Measurements from ENCODE around the gene ZNF234.
A peak's percentile ranks its signal among the peaks of the same experiment; 100 is the strongest.
"Not testable (repeated sequence)": the region's sequence is repeated elsewhere in the genome, so short reads cannot be mapped to it uniquely, and the experiment has no call there.

The ZNF234 gene

GRCh38 chr19:44141191-44142058 is at the start of gene ZNF234:
Gene ZNF234 (plus strand): TSS chr19:44141554. CDS start chr19:44144633, 3,079 bp downstream.
- peak; percentile 47 to 68 for DNase-seq (ENCODE audit: low read depth in 1 of 2, low spot score in 1 of 2)

DNA sequence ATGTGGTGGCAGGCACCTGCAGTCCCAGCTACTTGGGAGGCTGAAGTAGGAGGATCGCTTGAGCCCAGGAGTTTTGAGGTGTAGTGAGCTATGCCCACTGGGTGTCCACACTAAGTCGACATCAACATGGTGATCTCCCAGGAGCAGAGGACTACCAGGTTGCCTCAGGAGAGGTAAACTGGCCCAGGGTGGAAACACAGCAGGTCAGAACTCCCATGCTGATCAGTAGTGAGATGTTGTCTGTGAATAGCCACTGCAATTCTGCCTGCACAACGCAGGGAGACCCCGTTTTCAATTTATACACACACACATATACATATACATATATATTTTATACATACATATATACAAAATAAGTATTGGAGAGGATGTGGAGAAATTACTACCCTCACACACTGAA is 49.2 kb upstream of the ZNF234 start:
- DNase-seq (ENCODE audit: low read depth in 1 of 2, low spot score in 1 of 2) = no peak

DNA sequence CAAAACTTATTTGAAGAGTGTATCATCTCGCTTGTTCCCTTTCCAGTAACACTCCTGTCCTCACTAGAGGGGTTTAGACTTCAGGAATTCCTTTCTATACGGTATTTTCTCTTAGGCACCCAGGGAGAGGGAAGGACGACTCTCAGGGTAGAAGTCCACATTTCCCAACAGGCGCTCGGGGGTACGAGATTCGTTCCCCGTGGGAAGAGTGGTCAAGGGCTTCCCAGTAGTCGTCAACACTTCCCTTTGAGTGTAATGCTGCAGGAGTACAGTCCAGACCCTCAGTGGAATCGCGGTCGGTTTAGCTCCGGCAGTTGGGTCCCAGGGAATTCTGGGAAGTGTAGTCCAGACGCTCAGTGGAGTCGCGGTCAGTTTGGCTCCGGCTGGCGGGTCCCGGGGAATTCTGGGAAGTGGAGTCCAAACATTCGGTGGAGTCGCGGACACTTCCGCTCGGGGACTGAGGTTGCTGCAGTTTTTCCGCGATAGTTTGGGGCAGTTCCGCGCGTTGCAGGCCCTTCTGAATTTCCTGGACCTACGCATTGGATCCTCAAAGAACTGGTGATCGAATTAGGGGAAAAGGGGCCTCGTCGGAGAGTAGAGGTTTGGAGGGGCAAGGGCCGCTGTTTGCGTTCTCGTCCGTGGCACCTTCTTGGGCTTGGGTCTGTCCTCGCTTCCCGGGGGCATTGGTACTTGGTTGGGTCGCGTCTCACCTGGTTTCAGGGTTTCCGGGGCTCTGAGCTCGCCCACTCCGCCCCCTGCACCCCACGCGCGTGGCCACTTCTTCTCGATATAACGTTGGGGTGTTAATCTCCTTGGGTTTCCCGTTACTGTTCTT is 47.2 kb upstream of the ZNF234 start, which contains the start of gene ZNF224:
Gene ZNF224, plus strand, starts transcription at position 431 of the 835 bp plus-strand sequence. CDS start 3,513 bp downstream, outside the sequence.
- peak; percentile 50 to 81 for DNase-seq (ENCODE audit: low read depth in 1 of 2, low spot score in 1 of 2)

- DNase-seq (ENCODE audit: low read depth in 1 of 2, low spot score in 1 of 2) = no peak
These were observed 33.6 kb upstream of the ZNF234 start for GRCh38 chr19:44107751-44108150.

DNA sequence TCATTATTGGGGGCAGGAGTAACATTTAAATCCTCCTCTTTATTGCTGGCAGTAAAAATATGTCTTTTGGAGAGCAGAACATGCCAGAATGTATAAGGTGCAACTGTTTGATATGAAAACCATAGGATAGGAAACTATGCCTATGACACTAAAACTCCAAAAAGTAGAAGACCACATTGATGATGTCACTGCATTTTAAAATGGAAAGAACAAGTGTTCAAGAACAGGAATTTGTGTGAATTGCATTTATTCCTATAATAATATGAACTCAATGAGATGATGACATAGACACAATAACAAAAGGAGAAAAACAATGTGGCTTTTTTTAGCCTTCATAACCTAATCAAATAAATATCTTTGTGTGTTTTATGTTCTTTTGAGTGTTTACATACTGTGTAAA is 31.9 kb upstream of the ZNF234 start:
- no peak for DNase-seq (ENCODE audit: low read depth in 1 of 2, low spot score in 1 of 2)

GRCh38 chr19:44111910-44112463 is 29.4 kb upstream of the ZNF234 start:
- no peak for DNase-seq (ENCODE audit: low read depth in 1 of 2, low spot score in 1 of 2)

- no peak for DNase-seq (ENCODE audit: low read depth in 1 of 2, low spot score in 1 of 2)
These were observed 28.6 kb upstream of the ZNF234 start for GRCh38 chr19:44112802-44113137.

DNA sequence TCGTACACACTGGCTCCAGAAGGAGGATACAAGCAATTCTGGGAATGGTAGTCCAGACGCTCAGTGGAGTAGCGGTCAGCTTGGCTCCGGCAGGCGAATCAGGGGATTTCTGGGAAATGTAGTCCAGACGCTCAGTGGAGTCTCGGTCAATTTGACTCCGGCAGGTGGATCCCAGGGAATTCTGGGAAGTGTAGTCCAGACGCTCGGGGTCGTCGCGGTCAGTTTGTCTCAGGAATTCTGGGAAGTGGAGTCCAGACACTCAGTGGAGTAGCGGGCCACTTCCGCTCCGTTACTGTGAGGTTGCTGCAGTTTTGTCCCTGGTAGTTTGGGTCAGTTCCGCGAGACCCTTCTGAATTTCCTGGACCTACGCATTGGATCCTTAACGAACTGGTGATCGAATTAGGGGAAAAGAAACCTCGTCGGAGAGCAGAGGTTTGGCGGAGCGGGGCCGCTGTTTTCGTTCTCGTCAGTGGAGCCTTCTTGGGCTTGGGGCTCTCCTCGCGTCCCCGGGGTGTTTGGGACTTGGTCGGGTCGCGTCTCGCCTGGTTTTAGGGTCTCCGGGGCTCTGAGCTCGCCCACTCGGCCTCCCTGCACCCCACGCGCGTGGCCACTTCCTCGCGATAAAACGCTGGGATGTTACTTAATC is 28.1 kb upstream of the ZNF234 start, which contains the start of gene ZNF225:
Gene ZNF225, plus strand, starts transcription at position 262 of the 646 bp plus-strand sequence. CDS start 2,429 bp downstream, outside the sequence.
- peak; percentile 64 to 85 for DNase-seq (ENCODE audit: low read depth in 1 of 2, low spot score in 1 of 2)

DNA sequence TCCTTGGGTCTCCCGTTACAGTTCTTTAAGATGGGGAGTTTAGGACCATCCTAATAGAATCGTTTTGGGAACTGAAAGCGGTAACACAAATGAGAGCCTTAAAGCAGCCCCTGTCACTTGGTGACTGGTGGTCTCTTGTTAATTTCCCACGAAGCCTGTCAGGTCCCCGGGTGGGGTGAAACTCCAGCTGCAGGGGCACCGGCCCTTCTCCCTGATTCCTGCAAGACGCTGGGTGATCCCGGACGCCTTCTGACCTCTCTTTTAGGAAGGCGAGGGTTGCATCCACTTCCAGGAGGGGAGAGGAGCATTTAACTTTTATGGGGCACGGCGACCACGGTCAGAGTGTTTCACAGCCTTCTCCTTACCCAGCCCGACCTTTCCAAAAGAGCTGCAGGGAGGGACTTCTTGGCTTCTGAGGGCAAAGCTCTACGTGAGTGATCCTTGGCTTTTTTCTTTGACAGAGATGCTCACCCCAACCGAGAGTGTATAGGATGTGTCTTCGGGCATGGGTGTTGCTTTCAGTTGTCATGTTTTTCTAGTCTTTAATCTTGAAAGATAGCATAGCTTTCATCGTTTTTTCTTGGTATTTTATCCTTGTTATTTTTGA is 27.5 kb upstream of the ZNF234 start:
- DNase-seq (ENCODE audit: low read depth in 1 of 2, low spot score in 1 of 2) = no peak

DNA sequence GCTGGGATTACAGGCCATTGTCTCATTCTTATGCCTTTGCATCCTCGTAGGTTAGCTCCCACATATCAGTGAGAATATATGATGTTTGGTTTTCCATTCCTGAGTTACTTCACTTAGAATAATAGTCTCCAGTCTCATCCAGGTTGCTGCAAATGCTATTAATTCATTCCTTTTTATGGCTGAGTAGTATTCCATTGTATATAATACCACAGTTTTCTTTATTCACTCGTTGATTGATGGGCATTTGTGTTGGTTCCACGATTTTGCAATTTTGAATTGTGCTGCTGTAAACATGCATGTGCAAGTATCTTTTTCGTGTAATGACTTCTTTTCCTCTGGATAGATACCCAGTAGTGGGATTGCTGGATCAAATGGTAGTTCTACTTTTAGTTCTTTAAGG is 20.2 kb upstream of the ZNF234 start:
- DNase-seq (ENCODE audit: low read depth in 1 of 2, low spot score in 1 of 2) = not testable (repeated sequence)

- DNase-seq (ENCODE audit: low read depth in 1 of 2, low spot score in 1 of 2) = no peak
These were observed 9.4 kb upstream of the ZNF234 start for GRCh38 chr19:44131955-44132354.

GRCh38 chr19:44142059-44142433 is 692 bp downstream of the ZNF234 start:
- peak in 1 of 2 donors; percentile 4 for DNase-seq (ENCODE audit: low read depth in 1 of 2, low spot score in 1 of 2)

DNA sequence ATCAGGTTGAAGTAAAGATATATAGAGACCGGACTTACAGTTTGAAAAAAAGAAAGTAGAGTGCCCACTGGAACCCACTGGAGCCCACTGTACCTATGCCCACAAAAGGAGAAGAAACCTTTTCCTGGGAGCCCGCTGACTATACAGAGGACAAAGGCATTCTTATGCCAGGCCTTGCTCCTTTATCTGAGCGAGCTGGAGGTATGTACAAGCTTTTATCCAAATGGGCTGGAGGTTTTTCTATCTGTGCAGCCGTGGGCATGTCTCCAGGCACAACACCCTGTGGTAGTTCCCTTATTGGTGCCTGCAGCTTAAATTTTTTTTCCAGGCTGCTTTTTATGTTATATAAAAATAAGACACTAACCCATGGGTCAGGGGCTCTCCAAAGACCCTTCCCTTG is 8.4 kb downstream of the ZNF234 start:
- DNase-seq (ENCODE audit: low read depth in 1 of 2, low spot score in 1 of 2) = no peak

DNA sequence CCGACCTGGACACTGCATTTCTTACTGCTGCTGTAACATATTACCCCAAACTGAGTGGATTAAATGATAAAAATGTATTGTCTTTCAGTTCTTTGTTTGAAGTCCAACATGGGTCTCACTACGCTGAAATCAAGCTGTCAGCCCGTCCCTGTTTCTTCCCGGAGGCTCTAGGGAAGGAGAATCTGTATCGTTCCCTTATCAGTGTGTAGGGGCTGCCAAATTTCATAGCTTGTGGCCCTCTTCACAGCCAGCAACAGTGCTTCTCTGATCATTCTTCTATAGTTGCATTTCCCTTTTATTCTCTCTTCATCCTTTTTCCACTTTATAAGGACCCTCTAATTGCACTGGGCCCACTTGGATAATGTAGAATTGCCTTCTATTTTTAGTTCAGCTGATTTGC is 10.1 kb downstream of the ZNF234 start:
- DNase-seq (ENCODE audit: low read depth in 1 of 2, low spot score in 1 of 2) = no peak

DNA sequence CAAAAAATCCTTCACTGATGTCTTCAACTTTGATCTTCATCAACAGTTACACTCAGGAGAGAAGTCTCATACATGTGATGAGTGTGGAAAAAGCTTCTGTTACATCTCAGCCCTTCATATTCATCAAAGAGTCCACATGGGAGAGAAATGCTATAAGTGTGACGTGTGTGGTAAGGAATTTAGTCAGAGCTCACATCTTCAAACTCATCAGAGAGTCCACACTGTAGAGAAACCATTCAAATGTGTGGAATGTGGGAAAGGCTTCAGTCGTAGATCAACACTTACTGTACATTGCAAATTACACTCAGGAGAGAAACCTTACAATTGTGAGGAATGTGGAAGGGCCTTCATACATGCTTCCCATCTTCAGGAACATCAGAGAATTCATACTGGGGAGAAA is 15.1 kb downstream of the ZNF234 start:
- no peak for DNase-seq (ENCODE audit: low read depth in 1 of 2, low spot score in 1 of 2)

DNA sequence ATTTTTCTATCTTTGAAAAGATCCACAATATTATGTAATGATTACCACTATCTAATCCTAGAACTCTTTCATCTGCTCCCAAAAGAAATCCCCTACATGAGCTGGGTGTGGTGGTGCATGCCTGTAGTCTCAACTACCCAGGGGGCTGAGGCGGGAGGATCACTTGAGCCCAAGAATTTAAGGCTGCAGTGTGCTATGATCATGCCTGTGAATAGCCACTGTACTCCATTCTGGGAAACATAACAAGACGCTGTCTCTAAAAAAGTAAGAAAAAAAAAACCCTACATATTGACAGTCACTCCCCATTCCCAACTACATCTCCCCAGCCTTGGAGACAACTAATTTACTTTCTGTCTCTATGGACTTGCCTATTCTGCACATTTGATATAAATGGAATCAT is 22.4 kb downstream of the ZNF234 start:
- DNase-seq (ENCODE audit: low read depth in 1 of 2, low spot score in 1 of 2) = no peak

GRCh38 chr19:44164327-44164672 is 22.9 kb downstream of the ZNF234 start:
- no peak for DNase-seq (ENCODE audit: low read depth in 1 of 2, low spot score in 1 of 2)

DNA sequence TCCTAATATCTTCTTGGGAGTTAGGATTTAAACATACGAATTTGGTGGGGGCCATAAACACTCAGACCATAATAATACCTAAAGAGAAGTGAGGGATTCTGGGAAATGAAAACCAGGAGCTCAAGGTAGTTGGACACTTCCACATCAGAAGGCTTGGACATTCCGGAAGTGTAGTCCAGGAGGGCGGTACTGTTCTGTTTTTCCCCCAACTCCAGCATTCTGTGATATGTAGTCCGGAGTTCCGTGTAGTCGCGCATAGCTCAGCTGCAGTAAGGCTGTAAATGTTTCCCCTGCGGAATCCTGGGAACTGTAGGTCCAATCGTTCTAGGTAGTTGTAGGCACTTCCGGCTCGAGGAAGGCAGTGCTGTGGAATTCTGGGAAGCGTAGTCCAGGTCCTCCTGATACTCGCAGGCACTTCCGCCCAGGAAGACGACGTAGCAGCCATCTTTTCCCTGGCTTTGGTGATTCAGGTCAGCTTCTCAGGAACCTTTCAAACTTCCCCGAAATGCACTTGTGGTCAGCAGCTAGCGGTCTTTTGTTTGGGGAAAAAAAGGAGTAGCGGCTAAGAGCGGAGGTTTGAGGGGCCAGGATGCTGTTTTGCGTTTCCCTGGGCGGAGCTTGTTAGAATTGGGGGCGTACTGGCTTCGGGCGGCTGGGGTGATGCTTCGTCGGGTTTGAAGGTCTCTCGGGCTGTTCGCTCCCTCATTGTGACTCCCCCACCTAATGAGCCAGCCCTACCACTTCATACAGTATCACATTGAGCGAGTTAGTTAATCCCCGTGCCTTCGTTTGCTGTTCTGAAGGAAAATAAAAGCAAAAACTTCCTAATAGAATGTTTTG is 23.5 kb downstream of the ZNF234 start, which contains the start of gene ZNF226:
Gene ZNF226, plus strand, starts transcription at position 428 of the 840 bp plus-strand sequence. CDS start 4,981 bp downstream, outside the sequence.
- peak; percentile 63 to 81 for DNase-seq (ENCODE audit: low read depth in 1 of 2, low spot score in 1 of 2)

DNA sequence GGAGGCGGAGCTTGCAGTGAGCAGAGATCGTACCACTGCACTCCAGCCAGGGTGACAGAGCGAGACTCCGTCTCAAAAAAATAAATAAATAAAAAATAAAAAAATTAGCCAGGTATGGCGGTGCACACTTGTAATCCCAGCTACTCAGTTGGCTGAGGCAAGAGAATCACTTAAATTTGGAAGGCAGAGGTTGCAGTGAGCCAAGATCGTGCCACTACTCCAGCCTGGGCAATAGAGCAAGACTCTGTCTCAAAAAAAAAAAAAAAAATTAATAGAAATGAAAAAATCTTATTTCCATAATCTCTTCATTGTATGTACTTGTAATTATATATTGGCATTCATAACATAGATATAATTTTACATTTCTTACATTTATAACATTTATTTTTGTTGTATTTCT is 29.3 kb downstream of the ZNF234 start:
- DNase-seq (ENCODE audit: low read depth in 1 of 2, low spot score in 1 of 2) = not testable (repeated sequence)

GRCh38 chr19:44176590-44176989 is 35.2 kb downstream of the ZNF234 start:
- DNase-seq (ENCODE audit: low read depth in 1 of 2, low spot score in 1 of 2) = no peak

Data from activated CD4-positive, alpha-beta T cell treated with anti-CD3 and anti-CD28 coated beads, Interleukin-2, amount 50 U/mL, for 24 hours (primary cell).